H9 (cell line): ENCODE results near the gene GATAD1. TPM values are rescaled to one million over a fixed set of nuclear protein-coding genes. Genes with fewer than 3 reads are reported as not detected.

ENCODE experiments used
- DNase-seq: peaks from one replicate; pipeline ENCODE4 v3.0.0-alpha.2; 2017
- H2AFZ ChIP-seq: one replicate; pipeline ENCODE4 v1.6.1; 2013; ENCODE audit warnings: mild to moderate bottlenecking, low read length, control low read depth, moderate library complexity
- H2AK5ac ChIP-seq: 2 replicates; pipeline ENCODE4 v1.6.1; 2013; ENCODE audit warnings: low read length, control low read depth, mixed read lengths; ENCODE audit not compliant: insufficient read length
- H2BK120ac ChIP-seq: one replicate; pipeline ENCODE4 v1.6.1; 2013; ENCODE audit warnings: low read depth, mild to moderate bottlenecking, low read length, control low read depth, inconsistent platforms; ENCODE audit not compliant: poor library complexity, severe bottlenecking
- H2BK12ac ChIP-seq: 2 replicates; pipeline ENCODE4 v1.6.1; 2013; ENCODE audit warnings: low read length, control low read depth, mixed read lengths, low read depth; ENCODE audit not compliant: insufficient read length
- H2BK15ac ChIP-seq: 2 replicates; pipeline ENCODE4 v1.6.1; 2013; ENCODE audit warnings: low read depth, low read length, control low read depth
- H2BK20ac ChIP-seq: one replicate; pipeline ENCODE4 v1.6.1; 2013; ENCODE audit warnings: low read depth, mild to moderate bottlenecking, low read length, control low read depth, inconsistent platforms; ENCODE audit not compliant: poor library complexity, severe bottlenecking
- H2BK5ac ChIP-seq: 2 replicates; pipeline ENCODE4 v1.6.1; 2013; ENCODE audit warnings: low read length, control low read depth, mixed read lengths; ENCODE audit not compliant: insufficient read length
- H3K14ac ChIP-seq: 2 replicates; pipeline ENCODE4 v1.6.1; 2013; ENCODE audit warnings: low read length, control low read depth; ENCODE audit not compliant: insufficient read depth
- H3K18ac ChIP-seq: 2 replicates; pipeline ENCODE4 v1.6.1; 2013; ENCODE audit warnings: low read depth, mild to moderate bottlenecking, mixed read lengths, low read length, control low read depth; ENCODE audit not compliant: insufficient read length
- H3K23ac ChIP-seq: 2 replicates; pipeline ENCODE4 v1.6.1; 2013; ENCODE audit warnings: low read length, control low read depth, mixed read lengths, low read depth; ENCODE audit not compliant: insufficient read length
- H3K23me2 ChIP-seq: 2 replicates; pipeline ENCODE4 v1.6.1; 2013; ENCODE audit warnings: low read depth, mild to moderate bottlenecking, mixed read lengths, low read length, control low read depth; ENCODE audit not compliant: insufficient read length, poor library complexity, severe bottlenecking
- H3K27ac ChIP-seq: 2 replicates; pipeline ENCODE4 v1.5.1; 2013; ENCODE audit warnings: low read length, control low read depth, mixed read lengths, low read depth; ENCODE audit not compliant: insufficient read length
- H3K27me3 ChIP-seq: 2 replicates; pipeline ENCODE4 v1.6.1; 2013; ENCODE audit warnings: low read length, control low read depth, inconsistent platforms; ENCODE audit not compliant: insufficient read depth
- H3K4ac ChIP-seq: 2 replicates; pipeline ENCODE4 v1.6.1; 2013; ENCODE audit warnings: low read depth, mild to moderate bottlenecking, control low read depth, inconsistent platforms, low read length, moderate library complexity
- H3K4me1 ChIP-seq: 2 replicates; pipeline ENCODE4 v1.6.1; 2013; ENCODE audit warnings: low read length, control low read depth, inconsistent platforms; ENCODE audit not compliant: insufficient read depth
- H3K4me2 ChIP-seq: 2 replicates; pipeline ENCODE4 v1.6.1; 2013; ENCODE audit warnings: low read length, control low read depth, mixed read lengths; ENCODE audit not compliant: insufficient read length, insufficient read depth
- H3K56ac ChIP-seq: 2 replicates; pipeline ENCODE4 v1.6.1; 2013; ENCODE audit warnings: low read depth, mild to moderate bottlenecking, mixed read lengths, low read length, control low read depth; ENCODE audit not compliant: insufficient read length
- H3K79me1 ChIP-seq: 2 replicates; pipeline ENCODE4 v1.6.1; 2013; ENCODE audit warnings: low read depth, mild to moderate bottlenecking, moderate library complexity, low read length, control low read depth, inconsistent platforms; ENCODE audit not compliant: insufficient read depth, poor library complexity, severe bottlenecking
- H3K79me2 ChIP-seq: 2 replicates; pipeline ENCODE4 v1.6.1; 2013; ENCODE audit warnings: low read length, control low read depth, inconsistent platforms; ENCODE audit not compliant: insufficient read depth
- H3K9ac ChIP-seq: 2 replicates; pipeline ENCODE4 v1.6.1; 2013; ENCODE audit warnings: low read length, control low read depth, mixed read lengths; ENCODE audit not compliant: insufficient read length; ENCODE audit errors: extremely low read depth
- H3K9me3 ChIP-seq: one replicate; pipeline ENCODE4 v1.6.1; 2013; ENCODE audit warnings: low read depth, low read length, inconsistent platforms; ENCODE audit not compliant: control insufficient read depth
- H3T11ph ChIP-seq: one replicate; pipeline ENCODE4 v1.6.1; 2013; ENCODE audit warnings: mild to moderate bottlenecking, low read length, control low read depth, inconsistent platforms
- H4K20me1 ChIP-seq: one replicate; pipeline ENCODE4 v1.6.1; 2013; ENCODE audit not compliant: control insufficient read depth, insufficient read length, insufficient read depth
- H4K5ac ChIP-seq: 2 replicates; pipeline ENCODE4 v1.6.1; 2013; ENCODE audit warnings: low read depth, mild to moderate bottlenecking, mixed read lengths, low read length, control low read depth; ENCODE audit not compliant: insufficient read length
- H4K8ac ChIP-seq: replicated peaks from 2 replicates; pipeline ENCODE4 v1.6.1; 2013; ENCODE audit warnings: low read length, control low read depth, mixed read lengths, low read depth; ENCODE audit not compliant: insufficient read length
- H4K91ac ChIP-seq: 2 replicates; pipeline ENCODE4 v1.6.1; 2013; ENCODE audit warnings: low read depth, mild to moderate bottlenecking, moderate library complexity, mixed read lengths, low read length, control low read depth; ENCODE audit not compliant: insufficient read length
- H3K27ac Mint-ChIP-seq, 3 experiments: 2 replicates in 2 of 3; 3 replicates in 1 of 3; pipeline ENCODE4 v1.8.0; 2020 to 2021; ENCODE audit warnings: mixed read lengths in 3 of 3, mild to moderate bottlenecking in 1 of 3, moderate library complexity in 1 of 3
- H3K27me3 Mint-ChIP-seq: 2 replicates; pipeline ENCODE4 v1.8.0; 2021; ENCODE audit warnings: low read depth, mild to moderate bottlenecking, moderate library complexity, mixed read lengths
- H3K36me3 Mint-ChIP-seq, 3 experiments: 2 replicates in 2 of 3; 3 replicates in 1 of 3; pipeline ENCODE4 v1.8.0; 2020 to 2021; ENCODE audit warnings: low read depth in 3 of 3, mixed read lengths in 3 of 3; ENCODE audit not compliant: insufficient read depth in 1 of 3
- H3K4me1 Mint-ChIP-seq, 2 experiments: 2 replicates each; pipeline ENCODE4 v1.8.0; 2020; ENCODE audit warnings: mixed read lengths in 2 of 2
- H3K4me3 Mint-ChIP-seq, 2 experiments: 2 replicates in 1 of 2; 3 replicates in 1 of 2; pipeline ENCODE4 v1.8.0; 2020 to 2021; ENCODE audit warnings: mild to moderate bottlenecking in 2 of 2, mixed read lengths in 2 of 2, moderate library complexity in 1 of 2
- H3K9me3 Mint-ChIP-seq, 2 experiments: 2 replicates in 1 of 2; 3 replicates in 1 of 2; pipeline ENCODE4 v1.8.0; 2020; ENCODE audit warnings: mild to moderate bottlenecking in 2 of 2, mixed read lengths in 2 of 2, moderate library complexity in 1 of 2
- WGBS: extraction: QIAGEN DNeasy Blood & Tissue Kit; methylation state at CpG from one replicate; pipeline ENCODE4 v1.1.7; 2013; ENCODE audit warnings: missing lambda C conversion rate, low lambda C conversion rate, mixed read lengths; ENCODE audit not compliant: insufficient read length; ENCODE audit errors: extremely low coverage; 5-methylcytosine and 5-hydroxymethylcytosine counted together
- total RNA-seq: library from RNA; stranded (reverse); gene quantifications from 2 replicates; pipeline ENCODE4 v1.2.1, GENCODE V29; 2021
- TF ChIP-seq, protein P1 (sequence below): fragments of 200-600 bp; sonication (generic); conservative IDR thresholded peaks from 3 replicates; pipeline ENCODE4 v1.8.0; 2021; ENCODE audit warnings: antibody characterized with exemption, mild to moderate bottlenecking

Gene GATAD1
- total RNA-seq, 1 experiment from 2014 or later: 36.5 TPM

GRCh38 chr7:92478095-92478494 lies 30.8 kb downstream of the GATAD1 start:
- H4K20me1 ChIP-seq: no peaks in the 10 kb centered on the region

More at GRCh38 chr7:92478095-92478494, 30.8 kb downstream of the GATAD1 start:
- Mint-ChIP-seq H3K9me3 (no peaks in the 10 kb centered on the region), H3K27ac (no peak overlapping the region), H3K36me3 (no peaks in the 10 kb centered on the region), H3K4me3 (no peak overlapping the region), H3K4me1 (peaks cover 7 to 12% of the 10 kb centered on the region in 2 experiments), H3K27me3 (peaks cover 1% of the 10 kb centered on the region; the same call in 1 of the 2 replicates)
- no peak overlapping the region for H3T11ph ChIP-seq
- H2BK5ac ChIP-seq: no peak overlapping the region
- H4K8ac ChIP-seq: no peak overlapping the region
- H3K14ac ChIP-seq: no peak overlapping the region
- no peak overlapping the region for H3K18ac ChIP-seq
- no peak overlapping the region for H2AK5ac ChIP-seq
- no peaks in the 10 kb centered on the region for H3K79me2 ChIP-seq
- H3K4me1 ChIP-seq: no peaks in the 10 kb centered on the region; the same call in 1 of the 2 replicates
- no peak overlapping the region for H3K56ac ChIP-seq
- H3K23me2 ChIP-seq: no peaks in the 10 kb centered on the region
- no peaks in the 10 kb centered on the region for H3K27me3 ChIP-seq
- no peak overlapping the region for H4K5ac ChIP-seq
- H3K9ac ChIP-seq: no peak overlapping the region
- H2BK120ac ChIP-seq: no peak overlapping the region
- no peaks in the 10 kb centered on the region for H3K9me3 ChIP-seq
- no peak overlapping the region for H3K4ac ChIP-seq
- no peak overlapping the region for H2BK15ac ChIP-seq
- no peak overlapping the region for H2BK20ac ChIP-seq
- no peaks in the 10 kb centered on the region for H3K79me1 ChIP-seq
- H3K23ac ChIP-seq: no peak overlapping the region
- no peak overlapping the region for H2AFZ ChIP-seq
- H3K27ac ChIP-seq: no peak overlapping the region
- DNase-seq: no peak
- whole genome bisulfite sequencing: no CpG with 5 or more reads among the region's 9 CpGs
- TF ChIP-seq, protein P1, sequence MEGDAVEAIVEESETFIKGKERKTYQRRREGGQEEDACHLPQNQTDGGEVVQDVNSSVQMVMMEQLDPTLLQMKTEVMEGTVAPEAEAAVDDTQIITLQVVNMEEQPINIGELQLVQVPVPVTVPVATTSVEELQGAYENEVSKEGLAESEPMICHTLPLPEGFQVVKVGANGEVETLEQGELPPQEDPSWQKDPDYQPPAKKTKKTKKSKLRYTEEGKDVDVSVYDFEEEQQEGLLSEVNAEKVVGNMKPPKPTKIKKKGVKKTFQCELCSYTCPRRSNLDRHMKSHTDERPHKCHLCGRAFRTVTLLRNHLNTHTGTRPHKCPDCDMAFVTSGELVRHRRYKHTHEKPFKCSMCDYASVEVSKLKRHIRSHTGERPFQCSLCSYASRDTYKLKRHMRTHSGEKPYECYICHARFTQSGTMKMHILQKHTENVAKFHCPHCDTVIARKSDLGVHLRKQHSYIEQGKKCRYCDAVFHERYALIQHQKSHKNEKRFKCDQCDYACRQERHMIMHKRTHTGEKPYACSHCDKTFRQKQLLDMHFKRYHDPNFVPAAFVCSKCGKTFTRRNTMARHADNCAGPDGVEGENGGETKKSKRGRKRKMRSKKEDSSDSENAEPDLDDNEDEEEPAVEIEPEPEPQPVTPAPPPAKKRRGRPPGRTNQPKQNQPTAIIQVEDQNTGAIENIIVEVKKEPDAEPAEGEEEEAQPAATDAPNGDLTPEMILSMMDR: no peak
- H3K4me2 ChIP-seq: no peak overlapping the region
- H2BK12ac ChIP-seq: no peak overlapping the region
- no peak overlapping the region for H4K91ac ChIP-seq
